ENCODE results near the gene ERG.

The ERG gene

GRCh38 chr21:38471766-38472165, 26.5 kb downstream of the ERG start:
- FAIRE-seq, result no peak

GRCh38 chr21:38470755-38471154, 27.5 kb downstream of the ERG start:
- FAIRE-seq, result no peak

GRCh38 chr21:38469642-38470041, 28.6 kb downstream of the ERG start:
- no peak for FAIRE-seq

- no peak for FAIRE-seq
Measured at GRCh38 chr21:38468989-38469388, 29.3 kb downstream of the ERG start.

- FAIRE-seq, result no peak
Measured at GRCh38 chr21:38467911-38468310, 30.4 kb downstream of the ERG start.

- FAIRE-seq, result no peak
Measured at GRCh38 chr21:38467374-38467773, 30.9 kb downstream of the ERG start.

- FAIRE-seq, result no peak
Measured at GRCh38 chr21:38460171-38460742, 38.0 kb downstream of the ERG start.

- no peak for FAIRE-seq
Measured at GRCh38 chr21:38459490-38459889, 38.8 kb downstream of the ERG start.

- FAIRE-seq, result no peak
Measured at GRCh38 chr21:38455403-38455802, 42.9 kb downstream of the ERG start.

GRCh38 chr21:38454702-38455101, 43.6 kb downstream of the ERG start:
- no peak for FAIRE-seq

- FAIRE-seq, result no peak
Measured at GRCh38 chr21:38454161-38454560, 44.1 kb downstream of the ERG start.

- FAIRE-seq, result no peak
Measured at GRCh38 chr21:38448671-38449385, 49.4 kb downstream of the ERG start.

- FAIRE-seq, result no peak
Measured at GRCh38 chr21:38447611-38448010, 50.7 kb downstream of the ERG start.

GRCh38 chr21:38444691-38445090, 53.6 kb downstream of the ERG start:
- no peak for FAIRE-seq

GRCh38 chr21:38443110-38443509, 55.2 kb downstream of the ERG start:
- no peak for FAIRE-seq

GRCh38 chr21:38441153-38441552, 57.1 kb downstream of the ERG start:
- FAIRE-seq, result no peak

GRCh38 chr21:38440746-38441145, 57.5 kb downstream of the ERG start:
- no peak for FAIRE-seq

GRCh38 chr21:38439957-38440356, 58.3 kb downstream of the ERG start:
- FAIRE-seq, result no peak

GRCh38 chr21:38439426-38439825, 58.9 kb downstream of the ERG start:
- no peak for FAIRE-seq

GRCh38 chr21:38438462-38438893, 59.8 kb downstream of the ERG start:
- no peak for FAIRE-seq

GRCh38 chr21:38436341-38436740, 61.9 kb downstream of the ERG start:
- FAIRE-seq, result no peak

GRCh38 chr21:38434913-38435533, 63.3 kb downstream of the ERG start:
- FAIRE-seq, result no peak

GRCh38 chr21:38433471-38433870, 64.8 kb downstream of the ERG start:
- FAIRE-seq, result no peak

GRCh38 chr21:38430401-38430984, 67.8 kb downstream of the ERG start:
- FAIRE-seq, result no peak
